Upper lobe of left lung (tissue), 4 donors: Measurements from ENCODE around the gene POC1B.

Experiments
- POLR2A ChIP-seq, 4 donors: fragments of 450-650 bp; IDR thresholded peaks; one replicate each; pipeline ENCODE4 v1.5.1; 2016 to 2017; ENCODE audit warnings: antibody characterized with exemption in 4 of 4, mild to moderate bottlenecking in 2 of 4
- POLR2AphosphoS5 ChIP-seq, 2 donors: sonication (generic); formaldehyde crosslinking; IDR thresholded peaks; one replicate each; pipeline ENCODE4 v1.5.1; 2017; ENCODE audit warnings: antibody characterized with exemption in 2 of 2
- TF ChIP-seq, protein P1 (sequence below), 6 experiments: fragments of 450-650 bp in 4 of 6; fragments of 200-600 bp in 2 of 6; sonication (generic) in 2 of 6; IDR thresholded peaks; one replicate each; pipeline ENCODE4 v1.5.1; 2016 to 2019; ENCODE audit warnings: antibody characterized with exemption in 6 of 6

DNA sequence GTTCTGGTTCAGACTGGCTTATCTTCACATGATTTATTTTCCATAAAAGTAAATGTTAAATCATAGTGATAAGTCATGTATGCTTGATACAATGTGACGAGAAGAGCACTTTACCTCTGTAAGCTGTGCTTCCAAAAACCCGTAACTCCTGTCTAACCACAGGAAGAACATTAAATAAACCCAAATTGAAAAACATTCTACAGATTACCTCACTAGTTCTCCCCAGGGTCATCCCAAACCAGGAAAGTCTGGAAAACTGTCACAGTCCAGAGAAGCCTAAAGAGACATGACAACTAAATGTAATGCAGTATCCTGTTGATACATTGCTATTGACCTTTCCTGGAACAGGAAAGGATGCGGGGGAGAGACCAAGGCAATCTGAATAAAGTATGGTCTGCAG lies 141.0 kb downstream of the POC1B start:
- TF ChIP-seq, protein P1, sequence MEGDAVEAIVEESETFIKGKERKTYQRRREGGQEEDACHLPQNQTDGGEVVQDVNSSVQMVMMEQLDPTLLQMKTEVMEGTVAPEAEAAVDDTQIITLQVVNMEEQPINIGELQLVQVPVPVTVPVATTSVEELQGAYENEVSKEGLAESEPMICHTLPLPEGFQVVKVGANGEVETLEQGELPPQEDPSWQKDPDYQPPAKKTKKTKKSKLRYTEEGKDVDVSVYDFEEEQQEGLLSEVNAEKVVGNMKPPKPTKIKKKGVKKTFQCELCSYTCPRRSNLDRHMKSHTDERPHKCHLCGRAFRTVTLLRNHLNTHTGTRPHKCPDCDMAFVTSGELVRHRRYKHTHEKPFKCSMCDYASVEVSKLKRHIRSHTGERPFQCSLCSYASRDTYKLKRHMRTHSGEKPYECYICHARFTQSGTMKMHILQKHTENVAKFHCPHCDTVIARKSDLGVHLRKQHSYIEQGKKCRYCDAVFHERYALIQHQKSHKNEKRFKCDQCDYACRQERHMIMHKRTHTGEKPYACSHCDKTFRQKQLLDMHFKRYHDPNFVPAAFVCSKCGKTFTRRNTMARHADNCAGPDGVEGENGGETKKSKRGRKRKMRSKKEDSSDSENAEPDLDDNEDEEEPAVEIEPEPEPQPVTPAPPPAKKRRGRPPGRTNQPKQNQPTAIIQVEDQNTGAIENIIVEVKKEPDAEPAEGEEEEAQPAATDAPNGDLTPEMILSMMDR (IDR thresholded peaks at IDR 0.05): no peak
- TF ChIP-seq POLR2A (IDR thresholded peaks at IDR 0.05) (no peak), POLR2AphosphoS5 (IDR thresholded peaks at IDR 0.05) (no peak)
